ENCODE data around the gene OR56B1.
"Not testable (repeated sequence)": the region's sequence is repeated elsewhere in the genome, so short reads cannot be mapped to it uniquely, and the experiment has no call there.

Gene OR56B1

GRCh38 chr11:5736396-5736795, at the start of gene OR56B1:
Gene OR56B1 (plus strand): TSS chr11:5736448. CDS start chr11:5736517, 69 bp downstream.
- DNase-seq (ENCODE audit: low read depth), result no peak
- no peak for TF ChIP-seq CTCF (IDR thresholded peaks at IDR 0.05; ENCODE audit: control insufficient read depth, insufficient read depth, low read depth, low read length, missing control alignments)
- no peak within 1 kb of the TSS for H3K4me3 ChIP-seq (ENCODE audit: control insufficient read depth, low read depth, low read length)

- no peak overlapping the region for H3K4me3 ChIP-seq (ENCODE audit: control insufficient read depth, low read depth, low read length)
- TF ChIP-seq CTCF (IDR thresholded peaks at IDR 0.05; ENCODE audit: control insufficient read depth, insufficient read depth, low read depth, low read length, missing control alignments), result no peak
- DNase-seq (ENCODE audit: low read depth), result no peak
Observed at GRCh38 chr11:5688482-5688881, 47.8 kb upstream of the OR56B1 start.

- peak; percentile 63 for DNase-seq (ENCODE audit: low read depth)
- H3K4me3 ChIP-seq (ENCODE audit: control insufficient read depth, low read depth, low read length), result peak within 1 kb of the TSS; percentile 38
- no peak for TF ChIP-seq CTCF (IDR thresholded peaks at IDR 0.05; ENCODE audit: control insufficient read depth, insufficient read depth, low read depth, low read length, missing control alignments)
Observed at GRCh38 chr11:5689551-5689983, 46.7 kb upstream of the OR56B1 start, which contains the start of gene TRIM22. Gene TRIM22 (plus strand): TSS chr11:5689790. CDS start chr11:5696233, 6,443 bp downstream.

- peak overlapping the region; percentile 38 for H3K4me3 ChIP-seq (ENCODE audit: control insufficient read depth, low read depth, low read length)
- no peak for DNase-seq (ENCODE audit: low read depth)
- no peak for TF ChIP-seq CTCF (IDR thresholded peaks at IDR 0.05; ENCODE audit: control insufficient read depth, insufficient read depth, low read depth, low read length, missing control alignments)
Observed at GRCh38 chr11:5690216-5690615, 46.0 kb upstream of the OR56B1 start.

- H3K4me3 ChIP-seq (ENCODE audit: control insufficient read depth, low read depth, low read length), result peak overlapping the region; percentile 38
- DNase-seq (ENCODE audit: low read depth), result no peak
- no peak for TF ChIP-seq CTCF (IDR thresholded peaks at IDR 0.05; ENCODE audit: control insufficient read depth, insufficient read depth, low read depth, low read length, missing control alignments)
Observed at GRCh38 chr11:5690736-5691135, 45.5 kb upstream of the OR56B1 start.

- not testable (repeated sequence) for DNase-seq (ENCODE audit: low read depth)
- peak overlapping the region; percentile 38 for H3K4me3 ChIP-seq (ENCODE audit: control insufficient read depth, low read depth, low read length)
Observed at GRCh38 chr11:5691238-5691963, 44.8 kb upstream of the OR56B1 start.

GRCh38 chr11:5691964-5692361, 44.3 kb upstream of the OR56B1 start:
- DNase-seq (ENCODE audit: low read depth), result no peak
- no peak overlapping the region for H3K4me3 ChIP-seq (ENCODE audit: control insufficient read depth, low read depth, low read length)
- TF ChIP-seq CTCF (IDR thresholded peaks at IDR 0.05; ENCODE audit: control insufficient read depth, insufficient read depth, low read depth, low read length, missing control alignments), result no peak

All from AG09309 (cell line).